Left colon (tissue), 2 donors: ENCODE results near the gene PLIN1. TPM values are rescaled to one million over a fixed set of nuclear protein-coding genes. Genes with fewer than 3 reads are reported as not detected.
A peak's percentile ranks its signal among the peaks of the same experiment; 100 is the strongest.

Experiments used
- ATAC-seq: fragments of 200-7000 bp; cut with Tn5 transposase; one replicate; pipeline ENCODE4 v1.9.1; 2020; ENCODE audit warnings: mild to moderate bottlenecking, moderate library complexity
- DNase-seq, 2 donors: peaks; one replicate each; pipeline ENCODE4 v3.0.0-alpha.2; 2020
- intact Hi-C, 2 donors: fragments of 100-400 bp; cut with DNase I in 1 of 2; cut with micrococcal nuclease in 1 of 2; formaldehyde crosslinking; loops; one replicate each; pipeline versions ENCODE4 v1.11.2 to v1.14.0; 2022; cut with DNase I, micrococcal nuclease
- total RNA-seq, 2 donors: library from RNA; stranded (reverse); fragmentation: NEBNext Ultra II Directional; extraction: Animal tissue kit (Norgen Biotek cat#: 25700); gene quantifications; one replicate each; pipeline ENCODE4 v1.2.1, GENCODE V29; 2021
- donor health status: DM: no; HTN: no; CAD: no.
- donor health status: DM: yes; HTN: yes; CAD: no.

Gene PLIN1
- total RNA-seq, 2 donors from 2014 or later = 2.3 to 5.1 TPM

GRCh38 chr15:89656116-89656815 is 22.9 kb downstream of the PLIN1 start:
- DNase-seq (no peak), ATAC-seq (no peak)
- intact Hi-C loops = no loop called here

- DNase-seq (peak in 1 of 2 donors; percentile 27), ATAC-seq (peak; percentile 76)
- intact Hi-C loops = no loop called here
Measured at GRCh38 chr15:89654847-89655805, 24.0 kb downstream of the PLIN1 start, which contains the start of gene KIF7. Gene KIF7, minus strand, starts transcription at chr15:89655467. Its CDS starts 2,537 bp downstream, at chr15:89652930.

GRCh38 chr15:89654301-89654761 is 24.8 kb downstream of the PLIN1 start:
- no peak for DNase-seq
- ATAC-seq = no peak
- intact Hi-C loops = no loop called here

GRCh38 chr15:89653578-89653977 is 25.6 kb downstream of the PLIN1 start:
- ATAC-seq = no peak

GRCh38 chr15:89652666-89653065 is 26.5 kb downstream of the PLIN1 start:
- no peak for ATAC-seq
- intact Hi-C loops = no loop called here
- DNase-seq = no peak

More at GRCh38 chr15:89653578-89653977, 25.6 kb downstream of the PLIN1 start:
- no peak for DNase-seq
- intact Hi-C loops = no loop called here

- intact Hi-C loops = no loop called here
- DNase-seq (no peak), ATAC-seq (no peak)
Measured at GRCh38 chr15:89652131-89652530, 27.0 kb downstream of the PLIN1 start.

- DNase-seq (no peak), ATAC-seq (no peak)
- intact Hi-C loops = loop anchor here in 1 of 2 donors (10.0 kb wide), 1 partner anchor 85 kb away; no protein-coding TSS in a partner anchor
Measured at GRCh38 chr15:89649716-89650115, 29.5 kb downstream of the PLIN1 start.

GRCh38 chr15:89649013-89649625 is 30.0 kb downstream of the PLIN1 start:
- no peak for ATAC-seq
- DNase-seq = no peak
- intact Hi-C loops = loop anchor here in 1 of 2 donors (10.0 kb wide), 1 partner anchor 86 kb away; no protein-coding TSS in a partner anchor

GRCh38 chr15:89648106-89649012 is 30.8 kb downstream of the PLIN1 start:
- intact Hi-C loops = loop anchor here in 1 of 2 donors (10.0 kb wide), 1 partner anchor 86 kb away; no protein-coding TSS in a partner anchor
- ATAC-seq = no peak
- no peak for DNase-seq

GRCh38 chr15:89647191-89647851 is 31.8 kb downstream of the PLIN1 start:
- peak; percentile 92 for ATAC-seq
- intact Hi-C loops = loop anchor here in 1 of 2 donors (10.0 kb wide), 1 partner anchor 87 kb away; no protein-coding TSS in a partner anchor

GRCh38 chr15:89646416-89647141 is 32.6 kb downstream of the PLIN1 start:
- DNase-seq (no peak), ATAC-seq (peak; percentile 18)
- intact Hi-C loops = loop anchor here in 1 of 2 donors (10.0 kb wide), 1 partner anchor 88 kb away; no protein-coding TSS in a partner anchor

More at GRCh38 chr15:89647191-89647851, 31.8 kb downstream of the PLIN1 start:
- peak; percentile 54 to 89 for DNase-seq

- intact Hi-C loops = loop anchor here in 1 of 2 donors (10.0 kb wide), 1 partner anchor 89 kb away; no protein-coding TSS in a partner anchor
- no peak for DNase-seq
- no peak for ATAC-seq
Measured at GRCh38 chr15:89645680-89646079, 33.5 kb downstream of the PLIN1 start.

- intact Hi-C loops = loop anchor here in 1 of 2 donors (10.0 kb wide), 1 partner anchor 93 kb away; no protein-coding TSS in a partner anchor
- ATAC-seq (no peak), DNase-seq (no peak)
Measured at GRCh38 chr15:89642106-89642505, 37.1 kb downstream of the PLIN1 start.

GRCh38 chr15:89641053-89641452 is 38.1 kb downstream of the PLIN1 start:
- DNase-seq (no peak), ATAC-seq (no peak)
- intact Hi-C loops = loop anchor here in 1 of 2 donors (10.0 kb wide), 1 partner anchor 94 kb away; no protein-coding TSS in a partner anchor

- ATAC-seq (no peak), DNase-seq (no peak)
- intact Hi-C loops = loop anchor here in 1 of 2 donors (10.0 kb wide), 1 partner anchor 95 kb away; no protein-coding TSS in a partner anchor
Measured at GRCh38 chr15:89640245-89640644, 38.9 kb downstream of the PLIN1 start.

- no peak for ATAC-seq
- intact Hi-C loops = no loop called here
- DNase-seq = no peak
Measured at GRCh38 chr15:89633585-89633984, 45.6 kb downstream of the PLIN1 start.
